ENCODE measurements around the gene HIPK3.
"Not testable (repeated sequence)": the region's sequence is repeated elsewhere in the genome, so short reads cannot be mapped to it uniquely, and the experiment has no call there.

HIPK3 gene

DNA sequence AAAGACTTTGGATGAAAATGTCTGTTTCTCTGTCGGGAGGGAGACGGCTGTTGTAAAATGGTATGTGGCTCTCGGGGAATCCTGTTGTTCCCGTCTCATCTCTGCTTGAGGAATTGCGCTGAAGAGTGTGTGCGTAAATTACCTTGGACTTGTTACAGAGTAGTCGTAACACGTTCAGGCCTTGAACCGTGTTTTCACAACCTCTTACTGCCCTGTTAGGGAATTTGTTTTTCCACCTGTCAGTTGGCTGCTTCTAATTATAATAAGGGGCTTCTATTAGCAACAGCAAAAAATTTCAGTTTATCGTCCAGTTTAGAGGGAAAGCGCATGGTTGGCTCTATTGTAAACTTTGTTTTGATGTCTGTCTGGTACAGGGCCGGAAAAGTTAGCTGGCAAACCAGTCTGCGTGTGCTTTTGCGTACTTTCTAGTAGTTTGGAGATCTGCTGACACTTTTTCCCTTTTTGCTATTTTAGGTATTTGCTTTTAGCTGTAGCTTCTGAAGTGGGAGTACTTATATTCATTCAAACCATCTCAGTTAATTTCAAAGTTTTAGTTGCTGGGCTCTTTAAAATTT is 1.5 kb downstream of the HIPK3 start:
- peak overlapping the region; percentile 96 for H3K27ac ChIP-seq (ENCODE audit: insufficient read depth, low read depth, low read length, poor library complexity, severe bottlenecking)
- H3K9me3 ChIP-seq (ENCODE audit: control insufficient read depth, low read length): no peaks in the 10 kb centered on the region
- H3K4me3 ChIP-seq (ENCODE audit: insufficient read depth, low read depth, low read length): peak overlapping the region; percentile 97
- H3K4me1 ChIP-seq (ENCODE audit: control insufficient read depth, insufficient read depth, low read length): peaks cover 7% of the 10 kb centered on the region
- H3K27me3 ChIP-seq (ENCODE audit: control insufficient read depth, insufficient read depth, low read length, poor library complexity, severe bottlenecking): peaks cover 12% of the 10 kb centered on the region
- no peaks in the 10 kb centered on the region for H3K36me3 ChIP-seq (ENCODE audit: control insufficient read depth, insufficient read depth, low read length)
- WGBS, 2 experiments: 2 to 3% methylated on average over 14 of the region's 14 CpGs

DNA sequence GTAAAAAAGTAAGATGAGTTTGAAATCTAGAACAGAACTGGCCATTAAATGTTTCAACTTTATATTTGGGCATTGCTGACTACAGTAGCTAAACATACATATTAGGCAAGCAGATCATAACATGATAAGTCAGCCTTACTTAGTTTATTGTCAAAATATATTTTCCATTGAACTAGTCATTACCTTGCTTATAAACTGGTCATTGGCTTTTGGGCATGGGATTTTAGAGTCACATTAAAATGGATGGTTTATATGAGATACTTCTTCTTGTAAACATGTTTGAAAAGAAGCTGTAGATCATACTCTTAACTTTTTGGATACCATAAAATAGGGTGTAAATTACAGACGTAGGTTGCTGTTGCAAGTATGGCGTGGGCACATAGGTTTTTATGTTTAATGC is 2.7 kb downstream of the HIPK3 start:
- Histone ChIP-seq H3K27ac (ENCODE audit: insufficient read depth, low read depth, low read length, poor library complexity, severe bottlenecking) (no peak overlapping the region), H3K36me3 (ENCODE audit: control insufficient read depth, insufficient read depth, low read length) (no peaks in the 10 kb centered on the region), H3K9me3 (ENCODE audit: control insufficient read depth, low read length) (no peaks in the 10 kb centered on the region), H3K27me3 (ENCODE audit: control insufficient read depth, insufficient read depth, low read length, poor library complexity, severe bottlenecking) (peaks cover 12% of the 10 kb centered on the region), H3K4me3 (ENCODE audit: insufficient read depth, low read depth, low read length) (peak overlapping the region; percentile 2), H3K4me1 (ENCODE audit: control insufficient read depth, insufficient read depth, low read length) (peaks cover 7% of the 10 kb centered on the region)
- WGBS, 2 experiments: 93 to 94% methylated on average over 2 of the region's 2 CpGs

DNA sequence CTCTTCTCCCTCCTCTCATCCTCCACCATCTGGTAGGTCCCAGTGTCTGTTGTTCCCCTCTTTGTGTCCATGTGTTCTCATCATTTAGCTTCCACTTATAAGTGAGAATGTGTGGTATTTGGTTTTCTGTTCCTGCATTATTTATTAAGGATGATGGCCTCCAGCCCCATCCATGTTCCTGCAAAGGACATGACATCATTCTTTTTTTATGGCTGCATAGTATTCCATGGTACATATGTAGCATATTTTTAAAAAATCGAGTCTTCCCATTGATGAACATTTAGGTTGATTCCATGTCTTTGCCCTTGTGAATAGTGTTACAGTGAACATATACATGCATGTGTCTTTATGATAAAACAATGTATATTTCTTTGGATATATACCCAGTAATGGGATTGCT is 4.2 kb downstream of the HIPK3 start:
- H3K9me3 ChIP-seq (ENCODE audit: control insufficient read depth, low read length); H3K4me3 ChIP-seq (ENCODE audit: insufficient read depth, low read depth, low read length); H3K36me3 ChIP-seq (ENCODE audit: control insufficient read depth, insufficient read depth, low read length); H3K27ac ChIP-seq (ENCODE audit: insufficient read depth, low read depth, low read length, poor library complexity, severe bottlenecking); H3K4me1 ChIP-seq (ENCODE audit: control insufficient read depth, insufficient read depth, low read length); H3K27me3 ChIP-seq (ENCODE audit: control insufficient read depth, insufficient read depth, low read length, poor library complexity, severe bottlenecking): not testable (repeated sequence)
- WGBS, 2 experiments: 92% methylated on average over 1 of the region's 1 CpG

DNA sequence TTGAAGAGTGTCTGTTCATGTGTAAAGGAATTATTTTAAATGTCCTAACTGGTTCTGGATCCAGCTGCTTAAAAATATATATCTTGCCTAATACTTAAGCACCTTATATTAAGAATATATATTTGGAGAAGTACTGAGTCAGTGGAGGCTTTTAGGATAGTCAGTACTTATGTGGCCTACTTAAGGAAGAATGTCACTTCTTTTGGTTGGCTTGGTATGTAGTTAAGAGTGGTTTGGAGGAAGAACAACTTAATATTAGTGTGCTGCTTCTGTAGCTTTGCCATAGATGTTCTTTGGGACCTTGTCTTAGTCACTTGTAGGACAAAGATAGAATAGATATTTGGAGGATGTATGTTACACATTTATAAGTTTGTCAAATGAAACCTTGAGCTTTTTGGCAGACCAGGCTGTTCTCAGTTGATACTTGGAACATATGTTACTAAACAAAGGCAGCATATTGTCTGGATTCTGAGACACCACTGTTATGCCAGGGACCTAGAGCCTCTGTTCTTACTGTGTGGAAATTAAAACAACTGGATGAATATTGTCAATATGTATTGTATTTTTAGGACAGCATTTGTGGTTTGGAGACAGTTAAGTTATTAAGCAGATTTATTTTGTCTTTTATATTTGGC is 4.9 kb downstream of the HIPK3 start:
- H3K27me3 ChIP-seq (ENCODE audit: control insufficient read depth, insufficient read depth, low read length, poor library complexity, severe bottlenecking): no peaks in the 10 kb centered on the region
- no peaks in the 10 kb centered on the region for H3K9me3 ChIP-seq (ENCODE audit: control insufficient read depth, low read length)
- no peaks in the 10 kb centered on the region for H3K36me3 ChIP-seq (ENCODE audit: control insufficient read depth, insufficient read depth, low read length)
- H3K4me1 ChIP-seq (ENCODE audit: control insufficient read depth, insufficient read depth, low read length): no peaks in the 10 kb centered on the region
- no peak overlapping the region for H3K4me3 ChIP-seq (ENCODE audit: insufficient read depth, low read depth, low read length)
- H3K27ac ChIP-seq (ENCODE audit: insufficient read depth, low read depth, low read length, poor library complexity, severe bottlenecking): no peak overlapping the region

DNA sequence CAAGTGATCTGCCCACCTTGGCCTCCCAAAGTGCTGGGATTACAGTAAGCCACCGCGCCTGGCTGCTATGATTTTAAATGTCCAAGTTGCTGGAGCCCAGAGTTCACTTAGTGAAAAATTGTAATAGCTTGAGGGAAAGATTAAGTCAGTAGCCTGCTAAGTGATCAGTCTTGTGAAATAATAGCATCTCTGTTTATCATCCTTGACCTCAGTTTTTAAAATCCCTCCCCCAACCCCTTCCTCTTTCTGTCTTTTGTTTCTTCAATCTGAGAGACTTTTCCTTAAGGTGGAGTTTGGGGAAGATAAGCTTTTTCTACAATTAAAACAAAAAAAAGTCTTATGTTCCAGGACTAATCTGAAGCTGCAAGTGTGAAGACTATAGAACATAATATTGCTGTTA is 6.4 kb downstream of the HIPK3 start:
- Histone ChIP-seq H3K36me3 (ENCODE audit: control insufficient read depth, insufficient read depth, low read length) (no peaks in the 10 kb centered on the region), H3K4me3 (ENCODE audit: insufficient read depth, low read depth, low read length) (no peak overlapping the region), H3K9me3 (ENCODE audit: control insufficient read depth, low read length) (no peaks in the 10 kb centered on the region), H3K4me1 (ENCODE audit: control insufficient read depth, insufficient read depth, low read length) (no peaks in the 10 kb centered on the region), H3K27me3 (ENCODE audit: control insufficient read depth, insufficient read depth, low read length, poor library complexity, severe bottlenecking) (no peaks in the 10 kb centered on the region), H3K27ac (ENCODE audit: insufficient read depth, low read depth, low read length, poor library complexity, severe bottlenecking) (no peak overlapping the region)
- 85 to 92% methylated on average over 2 of the region's 2 CpGs for WGBS, 2 experiments

DNA sequence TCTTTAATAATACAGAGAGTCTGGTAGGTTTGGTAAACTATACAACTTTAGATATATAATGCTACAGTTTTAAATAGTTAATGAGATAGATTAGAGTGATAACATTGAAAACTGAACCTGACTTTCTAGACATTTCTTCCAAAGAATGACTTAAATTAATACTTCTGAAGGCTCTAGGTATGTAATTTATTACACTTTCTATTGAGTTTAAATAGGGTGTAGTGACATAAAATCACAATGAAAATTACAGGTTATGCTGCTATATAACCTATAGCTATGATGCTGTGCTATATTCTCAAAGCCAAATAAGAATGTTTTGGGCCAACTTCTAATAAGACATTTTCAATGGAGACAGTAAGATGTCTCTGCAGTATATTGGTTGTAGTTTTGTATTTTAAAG is 7.7 kb downstream of the HIPK3 start:
- no peak overlapping the region for H3K27ac ChIP-seq (ENCODE audit: insufficient read depth, low read depth, low read length, poor library complexity, severe bottlenecking)
- no peak overlapping the region for H3K4me3 ChIP-seq (ENCODE audit: insufficient read depth, low read depth, low read length)
- no peaks in the 10 kb centered on the region for H3K4me1 ChIP-seq (ENCODE audit: control insufficient read depth, insufficient read depth, low read length)
- no peaks in the 10 kb centered on the region for H3K9me3 ChIP-seq (ENCODE audit: control insufficient read depth, low read length)
- no peaks in the 10 kb centered on the region for H3K36me3 ChIP-seq (ENCODE audit: control insufficient read depth, insufficient read depth, low read length)
- no peaks in the 10 kb centered on the region for H3K27me3 ChIP-seq (ENCODE audit: control insufficient read depth, insufficient read depth, low read length, poor library complexity, severe bottlenecking)

DNA sequence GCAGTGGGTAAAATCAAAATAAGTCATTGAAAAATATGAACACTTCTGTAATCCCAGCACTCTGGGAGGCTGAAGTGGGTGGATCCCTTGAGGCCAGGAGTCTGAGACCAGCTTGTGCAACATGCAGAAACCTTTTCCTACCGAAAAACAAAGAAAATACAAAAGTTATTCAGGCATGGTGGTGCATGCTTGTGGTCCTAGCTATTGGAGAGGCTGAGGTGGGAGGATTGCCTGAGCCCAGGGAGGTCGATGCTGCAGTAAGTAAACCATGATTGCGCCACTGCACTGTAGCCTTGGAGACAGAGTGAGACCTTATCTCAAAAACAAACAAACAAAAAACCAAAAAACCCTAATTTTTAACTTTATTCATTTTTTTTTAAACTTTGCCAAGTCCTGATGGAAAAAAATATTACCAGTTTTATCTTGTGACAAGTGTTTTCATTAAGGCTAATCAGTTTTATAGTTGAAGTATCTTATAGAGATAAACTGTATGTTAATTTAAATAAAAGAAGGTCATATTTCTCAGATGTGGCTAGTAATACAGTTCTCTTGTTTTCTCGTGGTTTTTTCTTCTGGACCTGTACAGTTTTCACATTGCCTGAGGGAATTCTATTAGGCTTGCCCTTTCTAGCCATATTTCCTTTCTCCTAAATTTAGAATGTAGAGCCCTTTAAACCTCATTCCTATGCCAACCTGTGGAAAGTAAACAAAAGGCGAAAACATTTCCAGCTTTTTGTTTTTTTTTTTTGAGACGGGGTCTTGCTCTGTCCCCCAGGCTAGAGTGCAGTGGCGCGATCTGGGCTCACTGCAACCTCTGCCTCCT is 9.4 kb downstream of the HIPK3 start:
- no peak overlapping the region for H3K27ac ChIP-seq (ENCODE audit: insufficient read depth, low read depth, low read length, poor library complexity, severe bottlenecking)
- H3K36me3 ChIP-seq (ENCODE audit: control insufficient read depth, insufficient read depth, low read length): no peaks in the 10 kb centered on the region
- WGBS, 2 experiments: 94 to 95% methylated on average over 8 of the region's 8 CpGs
- no peak overlapping the region for H3K4me3 ChIP-seq (ENCODE audit: insufficient read depth, low read depth, low read length)
- no peaks in the 10 kb centered on the region for H3K27me3 ChIP-seq (ENCODE audit: control insufficient read depth, insufficient read depth, low read length, poor library complexity, severe bottlenecking)
- H3K9me3 ChIP-seq (ENCODE audit: control insufficient read depth, low read length): no peaks in the 10 kb centered on the region
- H3K4me1 ChIP-seq (ENCODE audit: control insufficient read depth, insufficient read depth, low read length): no peaks in the 10 kb centered on the region

DNA sequence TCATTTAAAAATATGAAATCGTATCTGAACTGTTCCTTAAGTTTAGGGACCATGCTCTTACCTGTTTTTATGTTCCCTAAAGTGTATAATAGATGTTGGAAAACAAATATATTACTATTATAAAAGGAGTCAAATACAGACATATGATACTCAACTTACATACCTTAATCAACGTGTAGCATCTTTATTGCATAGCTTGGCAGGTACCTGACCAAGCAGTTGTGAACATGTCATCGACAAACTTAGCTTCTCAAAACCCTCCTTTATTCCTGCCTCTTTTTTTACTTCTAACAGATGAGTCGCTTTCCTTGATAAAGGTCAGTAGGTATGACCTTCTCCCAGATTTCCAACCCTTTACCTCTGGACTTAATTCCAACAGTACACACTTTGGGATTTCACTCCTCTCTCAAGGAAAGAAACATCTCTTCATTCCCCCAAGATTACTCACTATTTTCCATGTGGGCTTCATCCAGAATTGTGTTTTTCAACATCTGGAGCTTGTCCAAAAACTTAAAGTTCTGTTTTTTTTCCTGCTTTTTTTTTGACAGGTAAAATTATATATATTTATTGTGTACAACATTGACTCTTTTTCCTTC is 11.9 kb downstream of the HIPK3 start:
- Histone ChIP-seq H3K36me3 (ENCODE audit: control insufficient read depth, insufficient read depth, low read length) (no peaks in the 10 kb centered on the region), H3K27me3 (ENCODE audit: control insufficient read depth, insufficient read depth, low read length, poor library complexity, severe bottlenecking) (no peaks in the 10 kb centered on the region), H3K4me3 (ENCODE audit: insufficient read depth, low read depth, low read length) (no peak overlapping the region), H3K9me3 (ENCODE audit: control insufficient read depth, low read length) (no peaks in the 10 kb centered on the region), H3K27ac (ENCODE audit: insufficient read depth, low read depth, low read length, poor library complexity, severe bottlenecking) (no peak overlapping the region), H3K4me1 (ENCODE audit: control insufficient read depth, insufficient read depth, low read length) (no peaks in the 10 kb centered on the region)
- 94 to 95% methylated on average over 3 to 4 of the region's 4 CpGs for WGBS, 2 experiments

DNA sequence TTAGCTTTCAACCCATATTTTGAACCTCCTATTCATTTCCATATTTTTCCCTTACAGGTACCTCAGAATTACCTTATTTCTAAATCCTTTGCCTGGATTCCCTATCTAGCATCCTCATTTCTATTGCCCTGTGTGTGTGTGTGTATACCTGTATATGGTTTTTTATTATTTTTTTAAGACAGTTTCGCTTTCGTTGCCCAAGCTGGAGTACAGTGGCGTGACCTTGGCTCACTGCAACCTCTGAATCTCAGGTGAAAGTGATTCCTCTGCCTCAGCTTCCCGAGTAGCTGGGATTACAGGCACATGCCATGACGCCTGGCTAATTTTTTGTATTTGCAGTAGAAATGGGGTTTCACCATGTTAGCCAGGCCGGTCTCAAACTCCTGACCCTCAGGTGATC is 12.6 kb downstream of the HIPK3 start:
- no peaks in the 10 kb centered on the region for H3K36me3 ChIP-seq (ENCODE audit: control insufficient read depth, insufficient read depth, low read length)
- 92 to 93% methylated on average over 6 of the region's 6 CpGs for WGBS, 2 experiments
- H3K27me3 ChIP-seq (ENCODE audit: control insufficient read depth, insufficient read depth, low read length, poor library complexity, severe bottlenecking): no peaks in the 10 kb centered on the region
- H3K4me3 ChIP-seq (ENCODE audit: insufficient read depth, low read depth, low read length): no peak overlapping the region
- no peaks in the 10 kb centered on the region for H3K4me1 ChIP-seq (ENCODE audit: control insufficient read depth, insufficient read depth, low read length)
- no peak overlapping the region for H3K27ac ChIP-seq (ENCODE audit: insufficient read depth, low read depth, low read length, poor library complexity, severe bottlenecking)
- no peaks in the 10 kb centered on the region for H3K9me3 ChIP-seq (ENCODE audit: control insufficient read depth, low read length)

DNA sequence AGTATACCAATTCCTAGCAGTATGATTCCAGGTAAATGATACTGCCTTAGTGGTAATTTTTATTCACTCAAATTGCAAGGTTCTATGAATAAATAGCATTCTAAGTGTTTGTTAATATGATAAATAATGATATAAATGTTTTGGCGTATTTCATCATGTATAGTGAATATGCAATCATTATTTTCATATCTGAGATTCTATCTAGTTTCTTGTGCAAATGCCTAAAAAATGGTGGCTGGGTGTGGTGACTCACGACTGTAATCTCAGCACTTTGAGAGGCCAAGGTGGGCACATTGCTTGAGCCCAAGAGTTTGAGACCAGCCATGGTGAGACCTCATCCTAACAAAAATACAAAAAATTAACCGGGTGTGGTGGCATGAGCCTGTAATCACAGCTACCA is 13.9 kb downstream of the HIPK3 start:
- Histone ChIP-seq H3K4me3 (ENCODE audit: insufficient read depth, low read depth, low read length) (no peak overlapping the region), H3K27me3 (ENCODE audit: control insufficient read depth, insufficient read depth, low read length, poor library complexity, severe bottlenecking) (no peaks in the 10 kb centered on the region), H3K36me3 (ENCODE audit: control insufficient read depth, insufficient read depth, low read length) (no peaks in the 10 kb centered on the region), H3K9me3 (ENCODE audit: control insufficient read depth, low read length) (no peaks in the 10 kb centered on the region), H3K27ac (ENCODE audit: insufficient read depth, low read depth, low read length, poor library complexity, severe bottlenecking) (no peak overlapping the region), H3K4me1 (ENCODE audit: control insufficient read depth, insufficient read depth, low read length) (no peaks in the 10 kb centered on the region)
- 85 to 93% methylated on average over 2 of the region's 3 CpGs for WGBS, 2 experiments

Data from ectodermal cell (in vitro differentiated cells).